Measurements from ENCODE around the gene FTO.

The FTO gene

GRCh38 chr16:53895433-53895832, 191.5 kb downstream of the FTO start:
- no peak for TF ChIP-seq CTCF (IDR thresholded peaks at IDR 0.05; ENCODE audit: insufficient read depth, low read depth, low read length, missing control alignments)
- no peak overlapping the region for H3K4me3 ChIP-seq (ENCODE audit: low read depth, low read length)
- no peak for DNase-seq (ENCODE audit: low read depth)

GRCh38 chr16:53895851-53896250, 191.9 kb downstream of the FTO start:
- TF ChIP-seq CTCF (IDR thresholded peaks at IDR 0.05; ENCODE audit: insufficient read depth, low read depth, low read length, missing control alignments): no peak
- H3K4me3 ChIP-seq (ENCODE audit: low read depth, low read length): no peak overlapping the region
- no peak for DNase-seq (ENCODE audit: low read depth)

GRCh38 chr16:53896722-53897121, 192.8 kb downstream of the FTO start:
- TF ChIP-seq CTCF (IDR thresholded peaks at IDR 0.05; ENCODE audit: insufficient read depth, low read depth, low read length, missing control alignments): no peak
- H3K4me3 ChIP-seq (ENCODE audit: low read depth, low read length): no peak overlapping the region

GRCh38 chr16:53898993-53899392, 195.0 kb downstream of the FTO start:
- no peak overlapping the region for H3K4me3 ChIP-seq (ENCODE audit: low read depth, low read length)
- no peak for TF ChIP-seq CTCF (IDR thresholded peaks at IDR 0.05; ENCODE audit: insufficient read depth, low read depth, low read length, missing control alignments)
- DNase-seq (ENCODE audit: low read depth): no peak

More at GRCh38 chr16:53896722-53897121, 192.8 kb downstream of the FTO start:
- no peak for DNase-seq (ENCODE audit: low read depth)

- TF ChIP-seq CTCF (IDR thresholded peaks at IDR 0.05; ENCODE audit: insufficient read depth, low read depth, low read length, missing control alignments): no peak
- no peak for DNase-seq (ENCODE audit: low read depth)
- H3K4me3 ChIP-seq (ENCODE audit: low read depth, low read length): no peak overlapping the region
Measured at GRCh38 chr16:53899431-53899830, 195.5 kb downstream of the FTO start.

- H3K4me3 ChIP-seq (ENCODE audit: low read depth, low read length): no peak overlapping the region
- DNase-seq (ENCODE audit: low read depth): no peak
- TF ChIP-seq CTCF (IDR thresholded peaks at IDR 0.05; ENCODE audit: insufficient read depth, low read depth, low read length, missing control alignments): no peak
Measured at GRCh38 chr16:53900667-53901066, 196.7 kb downstream of the FTO start.

GRCh38 chr16:53901408-53901807, 197.5 kb downstream of the FTO start:
- H3K4me3 ChIP-seq (ENCODE audit: low read depth, low read length): no peak overlapping the region
- DNase-seq (ENCODE audit: low read depth): no peak
- no peak for TF ChIP-seq CTCF (IDR thresholded peaks at IDR 0.05; ENCODE audit: insufficient read depth, low read depth, low read length, missing control alignments)

All from GM12865 (cell line).